ENCODE results near the gene CMTM5. TPM values are rescaled to one million over a fixed set of nuclear protein-coding genes. Genes with fewer than 3 reads are reported as not detected.

Gene CMTM5
- total RNA-seq, 4 donors from 2014 or later, result not detected

DNA sequence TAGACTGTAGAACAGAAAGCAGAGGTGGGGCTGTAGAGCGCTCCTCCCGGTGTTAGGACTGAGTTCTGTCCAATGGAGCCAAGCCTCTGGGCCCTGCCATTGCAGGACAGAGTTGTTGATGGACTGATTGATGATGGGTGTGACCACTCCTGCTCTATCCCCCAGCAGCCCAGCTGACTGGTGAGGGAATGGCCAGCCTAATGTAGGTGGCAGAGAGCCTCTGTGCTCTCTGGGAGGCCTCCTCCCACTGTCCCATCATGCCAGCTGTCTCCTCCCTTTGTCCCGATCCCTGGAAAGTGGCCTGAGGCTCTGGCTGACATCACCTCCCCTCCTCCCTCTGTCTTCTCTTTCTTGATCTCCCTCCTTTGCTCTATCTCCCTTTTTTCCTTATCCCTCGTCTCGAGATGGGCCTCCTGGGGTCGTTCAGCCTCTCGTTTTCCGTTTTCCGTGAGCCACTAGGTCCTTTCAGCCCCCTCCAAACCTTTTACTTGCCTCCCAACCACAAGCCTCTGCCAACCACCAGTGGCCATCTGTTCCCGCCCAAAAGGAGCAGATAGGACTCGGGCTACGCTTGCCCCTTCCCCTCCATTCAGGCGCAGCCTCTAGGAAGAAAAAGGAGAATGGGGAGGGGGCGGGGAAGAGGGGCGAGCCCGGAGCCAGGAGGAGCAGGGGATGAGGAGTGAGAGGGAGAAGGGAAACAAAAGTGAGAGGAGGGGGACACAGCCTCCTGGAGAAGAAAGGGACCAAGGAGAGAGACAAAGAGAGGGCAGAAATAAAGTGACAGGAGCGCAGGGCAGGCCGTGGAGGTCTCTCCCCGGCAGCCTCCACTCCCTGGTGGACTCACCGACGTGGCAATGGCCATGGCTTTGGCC is 12.4 kb upstream of the CMTM5 start:
- DNase-seq, result no peak
- peak overlapping the region; percentile 20 to 51 (median 37) for H3K4me3 ChIP-seq
- peak overlapping the region; percentile 69 to 86 (median 78) for H3K27ac ChIP-seq
- TF ChIP-seq CTCF (IDR thresholded peaks at IDR 0.05) (no peak), POLR2A (IDR thresholded peaks at IDR 0.05) (no peak)
- no peaks in the 10 kb centered on the region for H3K36me3 ChIP-seq
- H3K27me3 ChIP-seq, result peaks cover 0 to 6% of the 10 kb centered on the region in 2 donors
- no peaks in the 10 kb centered on the region for H3K9me3 ChIP-seq
- H3K4me1 ChIP-seq, result peaks cover 0 to 9% (median 0%) of the 10 kb centered on the region in 4 donors

- peak within 1 kb of the TSS; percentile 69 to 86 (median 78) for H3K27ac ChIP-seq
- peaks cover 0 to 6% of the 10 kb centered on the region in 2 donors for H3K27me3 ChIP-seq
- no peak for DNase-seq
- no peaks in the 10 kb centered on the region for H3K9me3 ChIP-seq
- peaks cover 0 to 9% (median 0%) of the 10 kb centered on the region in 4 donors for H3K4me1 ChIP-seq
- no peak for TF ChIP-seq POLR2A (IDR thresholded peaks at IDR 0.05)
- H3K4me3 ChIP-seq, result peak within 1 kb of the TSS; percentile 20 to 51 (median 37)
- no peaks in the 10 kb centered on the region for H3K36me3 ChIP-seq
Measured at GRCh38 chr14:23365036-23365731, 11.7 kb upstream of the CMTM5 start, which contains the start of gene EFS. EFS (minus strand) TSS chr14:23365172; CDS start chr14:23365025, 147 bp downstream.

DNA sequence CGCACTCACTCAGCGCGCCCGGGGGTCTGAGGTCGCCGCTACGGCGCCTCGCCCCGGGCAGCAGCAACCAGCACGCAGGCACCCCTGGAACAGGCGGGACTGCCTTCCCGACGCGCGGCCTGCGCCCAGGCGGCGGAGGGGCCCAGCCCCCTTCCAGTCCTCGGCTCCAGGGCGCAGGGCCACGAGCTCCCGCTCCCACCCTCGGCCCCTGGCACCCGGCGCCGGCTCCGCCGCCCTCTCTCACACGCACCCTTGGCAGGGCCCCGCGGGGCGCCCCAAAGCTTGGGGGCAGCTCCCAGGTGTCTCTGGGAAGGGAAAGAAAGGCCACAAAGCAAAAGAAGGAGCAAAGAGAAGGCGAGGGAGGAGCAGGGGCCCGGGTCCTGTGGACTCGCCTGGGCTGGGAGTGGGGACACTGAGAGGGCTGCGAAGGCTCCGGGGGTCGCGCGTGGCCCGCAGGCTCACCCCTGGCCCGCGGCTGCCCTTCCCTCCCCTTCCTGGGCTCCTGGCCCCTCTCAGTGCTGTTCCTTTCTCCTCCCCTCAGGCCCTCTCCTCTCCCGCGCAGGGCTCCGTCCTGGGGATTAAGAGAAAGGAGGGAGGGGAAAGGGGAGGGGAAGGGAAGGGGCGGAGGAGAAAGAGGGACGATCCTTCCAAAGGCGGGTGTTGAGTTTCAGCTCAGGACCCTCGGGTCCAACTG is 11.0 kb upstream of the CMTM5 start:
- no peaks in the 10 kb centered on the region for H3K9me3 ChIP-seq

GRCh38 chr14:23366426-23366921 is 10.4 kb upstream of the CMTM5 start:
- H3K27me3 ChIP-seq, result peaks cover 0 to 6% of the 10 kb centered on the region in 2 donors
- H3K27ac ChIP-seq, result peak overlapping the region; percentile 69 to 86 (median 78)
- no peaks in the 10 kb centered on the region for H3K36me3 ChIP-seq
- TF ChIP-seq CTCF (IDR thresholded peaks at IDR 0.05) (no peak), POLR2A (IDR thresholded peaks at IDR 0.05) (no peak)
- H3K4me1 ChIP-seq, result peaks cover 0 to 9% (median 0%) of the 10 kb centered on the region in 4 donors
- peak overlapping the region in 3 of 4 donors; percentile 35 to 51 (median 39) for H3K4me3 ChIP-seq
- DNase-seq, result peak in 1 of 3 donors; percentile 54
- no peaks in the 10 kb centered on the region for H3K9me3 ChIP-seq

More for the DNA sequence above, 11.0 kb upstream of the CMTM5 start:
- peak overlapping the region; percentile 69 to 86 (median 78) for H3K27ac ChIP-seq
- peak overlapping the region; percentile 20 to 51 (median 37) for H3K4me3 ChIP-seq
- H3K36me3 ChIP-seq, result no peaks in the 10 kb centered on the region
- DNase-seq, result no peak
- no peak for TF ChIP-seq POLR2A (IDR thresholded peaks at IDR 0.05)
- TF ChIP-seq CTCF (IDR thresholded peaks at IDR 0.05), result no peak
- H3K4me1 ChIP-seq, result peaks cover 0 to 9% (median 0%) of the 10 kb centered on the region in 4 donors
- H3K27me3 ChIP-seq, result peaks cover 0 to 6% of the 10 kb centered on the region in 2 donors

- no peak overlapping the region for H3K4me3 ChIP-seq
Measured at GRCh38 chr14:23370221-23370620, 6.6 kb upstream of the CMTM5 start.

More at GRCh38 chr14:23370221-23370620, 6.6 kb upstream of the CMTM5 start:
- Histone ChIP-seq H3K27me3 (peaks cover 0 to 5% of the 10 kb centered on the region in 2 donors), H3K9me3 (no peaks in the 10 kb centered on the region), H3K4me1 (no peaks in the 10 kb centered on the region), H3K27ac (no peak overlapping the region), H3K36me3 (no peaks in the 10 kb centered on the region)
- no peak for DNase-seq
- TF ChIP-seq CTCF (IDR thresholded peaks at IDR 0.05) (no peak), POLR2A (IDR thresholded peaks at IDR 0.05) (no peak)
